Fibroblast of peridontal ligament (primary cell): ENCODE results near the gene PRMT2.

ENCODE experiments used
- DNase-seq: peaks from one replicate; pipeline ENCODE4 v3.0.0-alpha.2; 2010; ENCODE audit errors: extremely low read depth

Gene PRMT2

GRCh38 chr21:46641656-46642055, 6.2 kb downstream of the PRMT2 start:
- no peak for DNase-seq

GRCh38 chr21:46643379-46644177, 8.1 kb downstream of the PRMT2 start:
- DNase-seq = no peak

GRCh38 chr21:46645840-46646239, 10.4 kb downstream of the PRMT2 start:
- DNase-seq = no peak

- DNase-seq = no peak
These were observed 11.2 kb downstream of the PRMT2 start for GRCh38 chr21:46646541-46647154.

- no peak for DNase-seq
These were observed 13.1 kb downstream of the PRMT2 start for GRCh38 chr21:46648539-46648938.

GRCh38 chr21:46649356-46649755, 13.9 kb downstream of the PRMT2 start:
- DNase-seq = no peak

GRCh38 chr21:46650476-46651098, 15.1 kb downstream of the PRMT2 start:
- DNase-seq = no peak

- no peak for DNase-seq
These were observed 15.6 kb downstream of the PRMT2 start for GRCh38 chr21:46651121-46651520.

- no peak for DNase-seq
These were observed 19.8 kb downstream of the PRMT2 start for GRCh38 chr21:46655230-46655629.

- no peak for DNase-seq
These were observed 21.3 kb downstream of the PRMT2 start for GRCh38 chr21:46656820-46657219.

- DNase-seq = no peak
These were observed 25.0 kb downstream of the PRMT2 start for GRCh38 chr21:46660505-46660904.

GRCh38 chr21:46661211-46661625, 25.7 kb downstream of the PRMT2 start:
- peak; percentile 89 for DNase-seq

- DNase-seq = no peak
These were observed 26.3 kb downstream of the PRMT2 start for GRCh38 chr21:46661642-46662366.

GRCh38 chr21:46662367-46662654, 26.8 kb downstream of the PRMT2 start:
- no peak for DNase-seq

GRCh38 chr21:46662765-46663500, 27.5 kb downstream of the PRMT2 start:
- DNase-seq = no peak

GRCh38 chr21:46663754-46664153, 28.3 kb downstream of the PRMT2 start:
- no peak for DNase-seq

- DNase-seq = no peak
These were observed 29.0 kb downstream of the PRMT2 start for GRCh38 chr21:46664316-46664995.

- DNase-seq = no peak
These were observed 30.1 kb downstream of the PRMT2 start for GRCh38 chr21:46665566-46665965.

- DNase-seq = peak; percentile 22
These were observed 31.7 kb downstream of the PRMT2 start for GRCh38 chr21:46666941-46667740.

- peak; percentile 15 for DNase-seq
These were observed 32.4 kb downstream of the PRMT2 start for GRCh38 chr21:46667741-46668380.
